Midbrain (tissue), 1 donor: ENCODE results near the gene ZFP28.
A peak's percentile ranks its signal among the peaks of the same experiment; 100 is the strongest.

Source experiments
- DNase-seq: peaks from one replicate; lab custom pipeline; 2025; lab: John Stamatoyannopoulos, UW

The ZFP28 gene

DNA sequence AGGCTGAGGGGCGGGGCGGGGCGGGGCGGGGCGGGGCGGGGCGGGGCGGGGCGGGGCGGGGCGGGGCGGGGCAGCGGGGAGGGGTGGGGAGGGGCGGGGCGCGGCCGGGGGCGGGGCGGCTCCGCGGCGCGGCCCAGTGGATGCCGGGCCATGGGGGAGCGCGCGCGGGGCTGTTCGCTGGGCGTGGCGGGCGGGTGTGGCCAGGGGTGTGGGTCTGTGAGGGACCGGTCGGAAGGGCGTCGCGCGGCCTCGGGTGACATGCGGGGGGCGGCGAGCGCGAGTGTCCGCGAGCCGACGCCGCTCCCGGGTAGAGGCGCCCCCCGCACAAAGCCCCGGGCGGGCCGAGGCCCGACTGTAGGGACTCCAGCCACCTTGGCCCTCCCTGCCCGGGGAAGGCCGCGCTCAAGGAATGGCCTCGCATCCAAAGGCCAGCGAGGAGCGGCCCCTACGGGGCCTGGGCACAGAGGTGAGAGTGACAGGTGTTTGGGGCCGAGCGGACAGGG is at the start of gene ZFP28:
Gene ZFP28, plus strand, starts transcription at position 188 of the 503 bp plus-strand sequence. Its CDS starts 71 bp downstream, at position 259.
- peak; percentile 30 for DNase-seq

- DNase-seq, result no peak
Measured at GRCh38 chr19:56491399-56491798, 47.3 kb upstream of the ZFP28 start.

DNA sequence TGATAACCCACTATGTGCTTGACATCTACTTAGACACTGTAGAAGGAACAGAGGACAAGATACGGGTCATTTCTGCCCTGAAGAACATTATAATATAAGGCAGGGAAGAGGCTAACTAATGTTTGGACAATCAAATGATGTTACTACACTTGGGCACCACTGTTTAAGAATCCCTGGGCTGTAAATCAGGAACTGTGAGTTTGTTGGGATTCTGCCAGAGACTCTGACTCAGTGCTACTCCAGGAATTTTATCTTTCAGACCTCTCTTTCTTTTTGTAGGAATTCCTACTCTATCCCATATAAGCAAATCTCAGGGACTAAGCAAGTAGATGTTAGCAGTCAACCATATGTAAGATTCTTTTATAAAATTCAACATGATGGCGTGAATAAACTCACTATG is 34.2 kb upstream of the ZFP28 start:
- DNase-seq, result no peak

DNA sequence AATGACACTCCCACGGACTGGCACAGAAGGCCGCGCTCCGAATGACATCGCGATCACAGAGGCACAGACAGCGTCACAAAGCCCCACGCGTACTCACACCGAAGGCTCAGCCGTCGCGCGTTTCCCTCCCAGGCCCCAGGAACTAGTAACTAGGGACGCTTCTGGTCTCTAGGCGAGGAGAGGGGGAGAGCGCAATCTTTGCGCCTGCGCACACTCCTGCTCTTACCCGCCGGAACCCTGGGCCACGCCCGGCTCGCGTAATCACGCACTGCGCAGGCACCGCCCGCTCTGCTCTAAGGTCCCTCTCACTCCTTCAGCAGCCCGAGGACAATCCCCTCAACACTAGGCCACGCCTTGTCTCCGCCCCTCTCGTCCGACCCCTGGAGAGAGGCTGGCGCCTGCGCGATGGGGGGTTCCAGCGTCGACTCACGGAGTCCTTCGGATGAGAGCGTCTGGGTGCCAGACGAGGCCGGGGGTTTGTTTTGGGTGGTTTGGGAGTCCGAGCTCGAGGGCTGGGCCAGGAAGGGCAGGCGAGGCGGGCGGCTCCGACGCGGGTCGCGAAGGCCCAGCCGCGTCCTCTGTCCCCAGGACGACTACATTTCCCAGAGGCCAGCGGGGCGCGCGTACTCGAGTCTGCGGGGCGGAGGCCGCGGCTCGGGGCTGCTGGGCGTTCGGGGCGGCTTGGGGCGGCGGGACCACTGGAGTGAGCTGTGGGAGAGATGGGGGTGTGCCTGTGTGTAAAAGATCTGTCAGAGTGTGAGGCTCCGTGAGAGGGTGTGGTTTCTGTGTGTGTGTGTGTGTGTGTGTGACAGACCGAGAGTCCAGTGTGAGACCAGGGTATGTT is 31.1 kb upstream of the ZFP28 start, which contains the start of gene ZNF471:
Gene ZNF471, plus strand, starts transcription at position 410 of the 844 bp plus-strand sequence. CDS start 3,717 bp downstream, outside the sequence.
- DNase-seq, result peak; percentile 99

GRCh38 chr19:56508290-56508778 is 30.4 kb upstream of the ZFP28 start:
- no peak for DNase-seq

DNA sequence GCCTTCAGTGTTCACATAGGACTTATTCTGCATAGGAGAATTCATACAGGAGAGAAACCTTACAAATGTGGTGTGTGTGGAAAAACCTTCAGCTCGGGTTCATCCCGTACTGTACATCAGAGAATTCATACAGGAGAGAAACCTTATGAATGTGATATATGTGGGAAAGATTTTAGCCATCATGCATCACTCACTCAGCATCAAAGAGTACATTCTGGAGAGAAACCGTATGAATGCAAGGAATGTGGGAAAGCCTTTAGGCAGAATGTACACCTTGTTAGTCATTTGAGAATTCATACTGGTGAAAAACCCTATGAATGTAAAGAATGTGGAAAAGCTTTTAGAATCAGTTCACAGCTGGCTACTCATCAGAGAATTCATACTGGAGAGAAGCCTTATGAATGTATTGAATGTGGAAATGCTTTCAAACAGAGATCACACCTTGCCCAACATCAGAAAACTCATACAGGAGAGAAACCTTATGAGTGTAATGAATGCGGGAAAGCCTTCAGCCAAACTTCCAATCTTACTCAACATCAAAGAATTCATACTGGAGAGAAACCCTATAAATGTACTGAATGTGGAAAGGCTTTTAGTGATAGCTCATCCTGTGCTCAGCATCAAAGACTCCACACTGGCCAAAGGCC is 13.4 kb upstream of the ZFP28 start:
- DNase-seq, result no peak

DNA sequence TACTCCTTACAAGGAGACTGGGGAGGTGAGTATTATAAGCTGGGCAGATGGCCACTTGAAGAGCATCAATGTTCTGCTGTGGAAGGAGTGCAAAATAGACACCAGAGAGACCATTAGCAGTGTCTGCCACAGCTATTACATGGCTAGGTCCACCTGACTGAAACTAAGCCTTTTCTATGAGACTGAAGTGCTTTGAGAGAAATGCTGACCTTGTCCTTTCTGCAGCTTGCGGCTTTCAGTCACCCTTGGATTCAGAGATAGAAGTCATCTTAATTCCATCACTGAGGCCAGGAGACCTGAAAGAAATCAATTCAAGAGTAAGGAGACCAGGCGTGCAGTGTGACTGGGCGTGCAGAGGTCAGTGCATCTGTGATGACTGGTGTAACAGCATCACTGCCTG is 1.3 kb upstream of the ZFP28 start:
- no peak for DNase-seq

- DNase-seq, result peak; percentile 91
Measured at GRCh38 chr19:56538254-56538760, 441 bp upstream of the ZFP28 start.

DNA sequence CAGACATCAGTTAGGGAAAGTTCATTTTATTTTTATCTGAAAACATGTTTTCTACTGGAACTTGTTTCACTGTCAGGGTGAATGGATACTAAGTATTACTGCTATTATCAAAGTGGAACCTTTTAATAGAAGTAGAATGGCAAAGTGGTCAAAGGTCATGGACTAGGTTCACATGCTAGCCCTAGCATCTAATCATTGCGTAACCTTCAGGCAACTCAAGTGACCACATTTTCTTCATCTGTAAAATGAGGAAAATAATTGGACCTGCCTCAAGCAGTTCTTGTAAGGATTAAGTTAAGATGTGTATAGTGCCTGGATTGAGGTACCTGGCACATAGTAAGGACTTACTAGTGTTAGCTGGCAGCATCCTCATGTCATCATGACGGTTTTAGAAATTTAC is 5.0 kb downstream of the ZFP28 start:
- no peak for DNase-seq

- DNase-seq, result no peak
Measured at GRCh38 chr19:56547535-56547934, 8.8 kb downstream of the ZFP28 start.

- DNase-seq, result no peak
Measured at GRCh38 chr19:56554272-56554869, 15.6 kb downstream of the ZFP28 start.

- DNase-seq, result no peak
Measured at GRCh38 chr19:56562766-56563165, 24.0 kb downstream of the ZFP28 start.

DNA sequence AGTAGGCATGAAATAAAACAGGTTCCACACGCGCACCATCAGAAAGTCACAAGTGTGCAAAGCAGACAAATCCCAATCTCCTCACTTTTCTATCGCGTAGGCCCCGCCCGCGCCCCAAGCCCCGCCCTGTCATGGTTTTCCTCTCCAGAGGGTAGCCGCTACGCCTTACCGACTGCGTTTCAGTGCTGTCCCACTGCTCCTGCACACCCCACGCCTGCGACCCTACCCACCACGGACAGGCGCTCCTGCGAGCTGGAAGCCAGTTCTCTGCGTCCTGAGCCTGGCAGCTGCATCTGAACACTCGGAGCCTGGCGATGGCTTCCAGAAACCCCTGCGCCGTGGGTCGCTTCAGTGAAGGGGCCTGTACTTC is 28.1 kb downstream of the ZFP28 start:
- no peak for DNase-seq

GRCh38 chr19:56567274-56568120 is 28.7 kb downstream of the ZFP28 start, which contains the start of gene ZNF470:
ZNF470 (plus strand) TSS chr19:56567468; CDS start chr19:56570312, 2,844 bp downstream.
- peak; percentile 93 for DNase-seq

GRCh38 chr19:56572589-56572988 is 33.8 kb downstream of the ZFP28 start:
- DNase-seq, result no peak

DNA sequence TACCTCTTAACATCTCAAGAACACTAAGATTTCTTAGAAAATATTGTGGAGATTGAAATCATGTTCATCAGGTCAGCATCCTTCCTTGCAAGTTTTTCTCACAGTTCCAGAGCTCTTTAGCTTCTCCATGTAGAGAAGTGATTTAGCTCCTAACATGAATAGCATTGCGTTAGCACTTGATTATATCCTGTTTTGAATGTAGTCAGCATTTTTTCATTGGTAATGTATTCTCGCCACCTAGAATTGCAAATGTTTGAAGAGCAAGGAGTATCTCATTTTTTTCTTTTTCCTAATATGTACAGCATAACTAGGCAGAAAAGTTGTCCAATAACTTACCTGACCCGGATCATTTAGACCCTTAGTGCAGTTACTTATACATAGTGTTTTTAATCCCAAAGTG is 35.2 kb downstream of the ZFP28 start:
- DNase-seq, result no peak

DNA sequence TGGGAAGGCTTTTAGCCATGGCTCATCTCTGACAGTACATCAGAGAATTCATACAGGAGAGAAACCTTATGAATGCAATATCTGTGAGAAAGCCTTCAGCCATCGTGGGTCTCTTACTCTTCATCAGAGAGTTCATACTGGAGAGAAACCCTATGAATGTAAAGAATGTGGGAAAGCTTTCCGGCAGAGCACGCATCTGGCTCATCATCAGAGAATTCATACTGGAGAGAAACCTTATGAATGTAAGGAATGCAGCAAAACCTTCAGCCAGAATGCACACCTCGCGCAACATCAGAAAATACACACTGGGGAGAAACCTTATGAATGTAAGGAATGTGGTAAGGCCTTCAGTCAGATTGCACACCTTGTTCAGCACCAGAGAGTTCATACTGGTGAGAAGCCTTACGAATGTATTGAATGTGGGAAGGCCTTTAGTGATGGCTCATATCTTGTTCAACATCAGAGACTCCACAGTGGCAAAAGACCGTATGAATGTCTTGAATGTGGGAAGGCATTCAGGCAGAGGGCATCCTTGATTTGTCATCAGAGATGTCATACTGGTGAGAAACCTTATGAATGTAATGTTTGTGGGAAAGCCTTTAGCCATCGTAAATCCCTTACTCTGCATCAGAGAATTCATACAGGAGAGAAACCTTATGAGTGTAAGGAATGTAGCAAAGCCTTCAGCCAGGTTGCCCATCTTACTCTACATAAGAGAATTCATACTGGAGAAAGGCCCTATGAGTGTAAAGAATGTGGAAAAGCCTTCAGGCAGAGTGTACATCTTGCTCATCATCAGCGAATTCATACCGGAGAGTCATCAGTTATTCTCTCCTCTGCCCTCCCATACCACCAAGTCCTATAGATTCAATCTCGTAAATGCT is 39.2 kb downstream of the ZFP28 start:
- DNase-seq, result no peak

DNA sequence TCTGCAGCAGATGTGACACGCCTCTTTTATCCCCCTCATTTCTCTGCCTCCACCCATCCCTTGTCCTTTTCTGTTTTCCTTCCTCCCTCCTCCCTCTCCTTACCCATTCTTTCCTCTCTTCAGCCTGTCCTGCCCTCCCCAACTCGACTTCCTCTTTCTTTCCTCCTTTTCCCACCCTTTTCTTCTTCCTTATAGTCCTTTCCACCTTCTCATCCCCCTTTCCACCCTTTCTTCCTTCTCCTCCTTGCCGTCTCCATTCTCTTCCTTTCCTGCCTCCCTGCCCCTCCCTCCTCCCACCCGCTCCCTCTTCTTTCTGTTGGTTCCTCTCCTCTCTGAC is 55.7 kb downstream of the ZFP28 start:
- no peak for DNase-seq

- peak; percentile 85 for DNase-seq
Measured at GRCh38 chr19:56594783-56595547, 56.2 kb downstream of the ZFP28 start, which contains the start of gene ZNF71. ZNF71 (plus strand) TSS chr19:56595302; CDS start chr19:56601559, 6,257 bp downstream.

GRCh38 chr19:56595548-56595899 is 56.8 kb downstream of the ZFP28 start:
- no peak for DNase-seq
